Nephron (organoid): Measurements from ENCODE around the gene RHCG.

Source experiments
- H3K27ac Mint-ChIP-seq, 3 experiments: 2 replicates each; pipeline ENCODE4 v1.8.0; 2020; ENCODE audit warnings: mixed read lengths in 3 of 3, mild to moderate bottlenecking in 2 of 3, moderate library complexity in 1 of 3
- H3K27me3 Mint-ChIP-seq: 2 replicates; pipeline ENCODE4 v1.8.0; 2021; ENCODE audit warnings: low read depth, mild to moderate bottlenecking, moderate library complexity, mixed read lengths
- H3K36me3 Mint-ChIP-seq: 2 replicates; pipeline ENCODE4 v1.8.0; 2020; ENCODE audit warnings: low read depth, mixed read lengths
- H3K4me1 Mint-ChIP-seq: 2 replicates; pipeline ENCODE4 v1.8.0; 2020; ENCODE audit warnings: mixed read lengths
- H3K4me3 Mint-ChIP-seq, 3 experiments: 2 replicates each; pipeline ENCODE4 v1.8.0; 2020; ENCODE audit warnings: mild to moderate bottlenecking in 3 of 3, mixed read lengths in 3 of 3, moderate library complexity in 2 of 3
- H3K9me3 Mint-ChIP-seq: 2 replicates; pipeline ENCODE4 v1.8.0; 2020; ENCODE audit warnings: mixed read lengths
- CTCF ChIP-seq, 3 experiments: fragments of 200-600 bp; sonication (generic); IDR thresholded peaks; one replicate each; pipeline ENCODE4 v1.5.0; 2021; ENCODE audit warnings: antibody characterized with exemption in 3 of 3; ENCODE audit not compliant: unreplicated experiment in 3 of 3

The RHCG gene

GRCh38 chr15:89429986-89430385 is 66.4 kb downstream of the RHCG start:
- no peaks in the 10 kb centered on the region for H3K9me3 Mint-ChIP-seq
- no peak overlapping the region for H3K4me3 Mint-ChIP-seq
- H3K27ac Mint-ChIP-seq = no peak overlapping the region
- no peak for TF ChIP-seq CTCF (IDR thresholded peaks at IDR 0.05; ENCODE audit: unreplicated experiment in 3 of 3)
- H3K27me3 Mint-ChIP-seq = peaks cover 94% of the 10 kb centered on the region
- no peaks in the 10 kb centered on the region for H3K36me3 Mint-ChIP-seq
- peaks cover 4% of the 10 kb centered on the region for H3K4me1 Mint-ChIP-seq

- H3K27ac Mint-ChIP-seq = no peak overlapping the region
- H3K9me3 Mint-ChIP-seq = no peaks in the 10 kb centered on the region
- no peak for TF ChIP-seq CTCF (IDR thresholded peaks at IDR 0.05; ENCODE audit: unreplicated experiment in 3 of 3)
- peaks cover 4% of the 10 kb centered on the region for H3K4me1 Mint-ChIP-seq
- no peaks in the 10 kb centered on the region for H3K36me3 Mint-ChIP-seq
- H3K27me3 Mint-ChIP-seq = peaks cover 93% of the 10 kb centered on the region
- H3K4me3 Mint-ChIP-seq = no peak overlapping the region
Measured at GRCh38 chr15:89429023-89429422, 67.4 kb downstream of the RHCG start.

GRCh38 chr15:89428246-89428645 is 68.1 kb downstream of the RHCG start:
- H3K4me3 Mint-ChIP-seq = no peak overlapping the region
- H3K9me3 Mint-ChIP-seq = no peaks in the 10 kb centered on the region
- peaks cover 4% of the 10 kb centered on the region for H3K4me1 Mint-ChIP-seq
- no peak overlapping the region for H3K27ac Mint-ChIP-seq
- H3K36me3 Mint-ChIP-seq = no peaks in the 10 kb centered on the region
- no peak for TF ChIP-seq CTCF (IDR thresholded peaks at IDR 0.05; ENCODE audit: unreplicated experiment in 3 of 3)
- H3K27me3 Mint-ChIP-seq = peaks cover 96% of the 10 kb centered on the region

- H3K4me1 Mint-ChIP-seq = peaks cover 4% of the 10 kb centered on the region
- TF ChIP-seq CTCF (IDR thresholded peaks at IDR 0.05; ENCODE audit: unreplicated experiment in 3 of 3) = no peak
- no peaks in the 10 kb centered on the region for H3K9me3 Mint-ChIP-seq
- H3K4me3 Mint-ChIP-seq = no peak overlapping the region
- H3K36me3 Mint-ChIP-seq = no peaks in the 10 kb centered on the region
- peaks cover 94% of the 10 kb centered on the region for H3K27me3 Mint-ChIP-seq
- no peak overlapping the region for H3K27ac Mint-ChIP-seq
Measured at GRCh38 chr15:89426500-89426899, 69.9 kb downstream of the RHCG start.

GRCh38 chr15:89423981-89424380 is 72.4 kb downstream of the RHCG start:
- H3K36me3 Mint-ChIP-seq = no peaks in the 10 kb centered on the region
- no peak overlapping the region for H3K27ac Mint-ChIP-seq
- no peak for TF ChIP-seq CTCF (IDR thresholded peaks at IDR 0.05; ENCODE audit: unreplicated experiment in 3 of 3)

More at GRCh38 chr15:89423981-89424380, 72.4 kb downstream of the RHCG start:
- Mint-ChIP-seq H3K4me1 (no peaks in the 10 kb centered on the region), H3K27me3 (peaks cover 95% of the 10 kb centered on the region), H3K9me3 (no peaks in the 10 kb centered on the region), H3K4me3 (no peak overlapping the region)
